ENCODE measurements around the gene PEX3.
A peak's percentile ranks its signal among the peaks of the same experiment; 100 is the strongest.
"Not testable (repeated sequence)": the region's sequence is repeated elsewhere in the genome, so short reads cannot be mapped to it uniquely, and the experiment has no call there.

PEX3 gene

GRCh38 chr6:143505537-143505936 lies 54.9 kb downstream of the PEX3 start:
- no peak for DNase-seq (ENCODE audit: low read depth in 1 of 2, low spot score in 1 of 2)

- no peak for DNase-seq (ENCODE audit: low read depth in 1 of 2, low spot score in 1 of 2)
These were observed 55.6 kb downstream of the PEX3 start for GRCh38 chr6:143506199-143506598.

- no peak for DNase-seq (ENCODE audit: low read depth in 1 of 2, low spot score in 1 of 2)
These were observed 56.0 kb downstream of the PEX3 start for GRCh38 chr6:143506620-143507019.

- DNase-seq (ENCODE audit: low read depth in 1 of 2, low spot score in 1 of 2), result no peak
These were observed 56.9 kb downstream of the PEX3 start for GRCh38 chr6:143507358-143508145.

- not testable (repeated sequence) for DNase-seq (ENCODE audit: low read depth in 1 of 2, low spot score in 1 of 2)
These were observed 59.7 kb downstream of the PEX3 start for GRCh38 chr6:143510326-143510725.

GRCh38 chr6:143510991-143511891 lies 60.6 kb downstream of the PEX3 start, which contains the start of gene FUCA2:
Gene FUCA2 (minus strand): TSS chr6:143511720. CDS start chr6:143511634, 86 bp downstream.
- peak; percentile 46 to 63 for DNase-seq (ENCODE audit: low read depth in 1 of 2, low spot score in 1 of 2)

GRCh38 chr6:143513410-143513809 lies 62.8 kb downstream of the PEX3 start:
- no peak for DNase-seq (ENCODE audit: low read depth in 1 of 2, low spot score in 1 of 2)

GRCh38 chr6:143515061-143515760 lies 64.6 kb downstream of the PEX3 start:
- no peak for DNase-seq (ENCODE audit: low read depth in 1 of 2, low spot score in 1 of 2)

- DNase-seq (ENCODE audit: low read depth in 1 of 2, low spot score in 1 of 2), result no peak
These were observed 65.3 kb downstream of the PEX3 start for GRCh38 chr6:143515766-143516355.

- DNase-seq (ENCODE audit: low read depth in 1 of 2, low spot score in 1 of 2), result no peak
These were observed 66.3 kb downstream of the PEX3 start for GRCh38 chr6:143516690-143517446.

GRCh38 chr6:143517447-143517773 lies 66.8 kb downstream of the PEX3 start:
- no peak for DNase-seq (ENCODE audit: low read depth in 1 of 2, low spot score in 1 of 2)

- no peak for DNase-seq (ENCODE audit: low read depth in 1 of 2, low spot score in 1 of 2)
These were observed 71.5 kb downstream of the PEX3 start for GRCh38 chr6:143522039-143522600.

- DNase-seq (ENCODE audit: low read depth in 1 of 2, low spot score in 1 of 2), result no peak
These were observed 74.8 kb downstream of the PEX3 start for GRCh38 chr6:143525356-143525755.

GRCh38 chr6:143527677-143528076 lies 77.1 kb downstream of the PEX3 start:
- no peak for DNase-seq (ENCODE audit: low read depth in 1 of 2, low spot score in 1 of 2)

- DNase-seq (ENCODE audit: low read depth in 1 of 2, low spot score in 1 of 2), result no peak
These were observed 77.7 kb downstream of the PEX3 start for GRCh38 chr6:143528164-143528811.

- DNase-seq (ENCODE audit: low read depth in 1 of 2, low spot score in 1 of 2), result no peak
These were observed 78.5 kb downstream of the PEX3 start for GRCh38 chr6:143529095-143529494.

- DNase-seq (ENCODE audit: low read depth in 1 of 2, low spot score in 1 of 2), result no peak
These were observed 81.3 kb downstream of the PEX3 start for GRCh38 chr6:143531720-143532499.

- no peak for DNase-seq (ENCODE audit: low read depth in 1 of 2, low spot score in 1 of 2)
These were observed 84.6 kb downstream of the PEX3 start for GRCh38 chr6:143535189-143535614.

GRCh38 chr6:143536461-143536865 lies 85.9 kb downstream of the PEX3 start:
- peak in 1 of 2 donors; percentile 20 for DNase-seq (ENCODE audit: low read depth in 1 of 2, low spot score in 1 of 2)

All from activated CD4-positive, alpha-beta T cell treated with anti-CD3 and anti-CD28 coated beads, Interleukin-2, amount 50 U/mL, for 24 hours (primary cell).